CD8-positive, alpha-beta memory T cell (primary cell): ENCODE data around the gene HHAT. TPM values are rescaled to one million over a fixed set of nuclear protein-coding genes. Genes with fewer than 3 reads are reported as not detected.

Source experiments
- CTCF ChIA-PET: fragments of 350-600 bp; sonication (Branson Sonifier 250); formaldehyde crosslinking; loops from one replicate; lab custom pipeline; 2021; ENCODE audit warnings: antibody characterized with exemption; lab: Charles Lee
- POLR2A ChIA-PET: fragments of 350-600 bp; sonication (Branson Sonifier 250); formaldehyde crosslinking; loops from one replicate; lab custom pipeline; 2021; ENCODE audit warnings: antibody characterized with exemption; lab: Charles Lee
- DNase-seq, 5 donors: peaks; one replicate each; pipeline versions ENCODE4 v3.0.0 to v3.0.0-alpha.2; 2020 to 2022; ENCODE audit warnings: mixed read lengths in 1 of 5
- H3K27ac ChIP-seq: one replicate; pipeline ENCODE4 v1.7.0; 2013; ENCODE audit warnings: low read depth, mild to moderate bottlenecking, low read length, moderate library complexity
- H3K27me3 ChIP-seq: 2 replicates; pipeline ENCODE4 v1.7.0; 2013; ENCODE audit warnings: low read length, mild to moderate bottlenecking; ENCODE audit not compliant: insufficient read depth, poor library complexity, severe bottlenecking
- H3K36me3 ChIP-seq: 2 replicates; pipeline ENCODE4 v1.7.0; 2013; ENCODE audit warnings: mild to moderate bottlenecking, low read length, moderate library complexity; ENCODE audit not compliant: insufficient read depth
- H3K4me1 ChIP-seq: 2 replicates; pipeline ENCODE4 v1.7.0; 2013; ENCODE audit warnings: mild to moderate bottlenecking, low read length, moderate library complexity; ENCODE audit not compliant: insufficient read depth
- H3K4me3 ChIP-seq: 2 replicates; pipeline ENCODE4 v1.7.0; 2013; ENCODE audit warnings: mild to moderate bottlenecking, low read length
- H3K9me3 ChIP-seq: 2 replicates; pipeline ENCODE4 v1.7.0; 2013; ENCODE audit warnings: mild to moderate bottlenecking, low read length
- H3K27ac Mint-ChIP-seq, 8 donors: one replicate each; pipeline ENCODE4 v1.8.0; 2020 to 2021; ENCODE audit warnings: mixed read lengths in 8 of 8, mild to moderate bottlenecking in 6 of 8, inconsistent platforms in 3 of 8, moderate library complexity in 3 of 8
- H3K27me3 Mint-ChIP-seq, 2 donors: one replicate each; pipeline ENCODE4 v1.8.0; 2020 to 2021; ENCODE audit warnings: mixed read lengths in 2 of 2, mild to moderate bottlenecking in 1 of 2, moderate library complexity in 1 of 2
- H3K36me3 Mint-ChIP-seq, 3 donors: one replicate each; pipeline ENCODE4 v1.8.0; 2020 to 2021; ENCODE audit warnings: mixed read lengths in 3 of 3, inconsistent platforms in 1 of 3, mild to moderate bottlenecking in 1 of 3
- H3K4me1 Mint-ChIP-seq, 3 donors: one replicate each; pipeline ENCODE4 v1.8.0; 2020 to 2021; ENCODE audit warnings: mixed read lengths in 3 of 3, inconsistent platforms in 1 of 3, mild to moderate bottlenecking in 1 of 3
- H3K4me3 Mint-ChIP-seq, 7 donors: one replicate each; pipeline ENCODE4 v1.8.0; 2020 to 2021; ENCODE audit warnings: mixed read lengths in 7 of 7, mild to moderate bottlenecking in 6 of 7, moderate library complexity in 4 of 7, inconsistent platforms in 2 of 7
- H3K9me3 Mint-ChIP-seq, 5 donors: one replicate each; pipeline ENCODE4 v1.8.0; 2020 to 2022; ENCODE audit warnings: mixed read lengths in 5 of 5, mild to moderate bottlenecking in 3 of 5, moderate library complexity in 2 of 5, inconsistent platforms in 1 of 5
- polyA plus RNA-seq: library from polyadenylated mRNA; unstranded; fragments of 300-500 nt; fragmentation: Illumina TruSeq; gene quantifications from one replicate; pipeline ENCODE4 v1.2.3, GENCODE V29; 2021
- total RNA-seq, 2 experiments: library from RNA; stranded (reverse); gene quantifications; one replicate each; pipeline ENCODE4 v1.2.3, GENCODE V29; 2021

The HHAT gene
- total and polyA plus RNA-seq, 3 experiments from 2014 or later = 1.4 to 4.6 (median 2.1) TPM

DNA sequence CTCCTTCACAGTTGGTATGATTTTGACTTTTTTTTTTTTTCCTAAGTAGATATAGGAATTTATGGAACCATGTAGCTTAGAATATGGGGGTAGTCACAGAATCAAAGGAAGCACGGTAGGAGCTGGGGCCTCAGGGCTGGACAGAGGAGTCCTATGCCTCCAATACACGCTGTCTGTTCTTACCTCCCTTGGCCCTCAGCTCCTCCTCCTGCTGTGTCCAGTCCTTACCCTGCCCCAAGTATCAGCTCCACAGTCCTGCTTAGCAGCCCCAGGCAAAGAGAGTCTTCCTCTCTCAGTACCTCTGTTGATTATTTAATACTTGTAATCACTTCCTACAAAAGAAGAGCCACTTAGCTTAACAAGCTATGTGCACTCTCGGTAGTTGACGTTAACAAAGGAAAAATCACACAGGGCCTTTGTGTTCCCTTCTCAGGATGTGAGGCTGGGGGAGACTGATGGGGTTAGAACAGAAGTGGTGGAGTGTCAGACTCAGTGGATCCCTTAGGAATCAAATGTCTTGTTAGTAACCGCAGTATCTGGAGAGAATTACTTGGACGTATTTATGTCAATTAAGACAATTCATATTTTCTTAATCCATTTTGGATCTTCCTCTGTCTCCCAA lies 292.3 kb downstream of the HHAT start:
- no peaks in the 10 kb centered on the region for H3K27me3 Mint-ChIP-seq
- peak overlapping the region in 1 of 8 donors; percentile 75 for H3K27ac Mint-ChIP-seq
- no peaks in the 10 kb centered on the region for H3K9me3 Mint-ChIP-seq
- H3K4me1 Mint-ChIP-seq = no peaks in the 10 kb centered on the region
- ChIA-PET CTCF (no interaction called here), POLR2A (no interaction called here)
- Histone ChIP-seq H3K4me3 (no peak overlapping the region), H3K27me3 (no peaks in the 10 kb centered on the region), H3K27ac (no peak overlapping the region), H3K36me3 (no peaks in the 10 kb centered on the region), H3K4me1 (no peaks in the 10 kb centered on the region), H3K9me3 (no peaks in the 10 kb centered on the region)
- H3K4me3 Mint-ChIP-seq = no peak overlapping the region
- peaks cover 3 to 17% (median 14%) of the 10 kb centered on the region in 3 donors for H3K36me3 Mint-ChIP-seq
- DNase-seq = no peak

DNA sequence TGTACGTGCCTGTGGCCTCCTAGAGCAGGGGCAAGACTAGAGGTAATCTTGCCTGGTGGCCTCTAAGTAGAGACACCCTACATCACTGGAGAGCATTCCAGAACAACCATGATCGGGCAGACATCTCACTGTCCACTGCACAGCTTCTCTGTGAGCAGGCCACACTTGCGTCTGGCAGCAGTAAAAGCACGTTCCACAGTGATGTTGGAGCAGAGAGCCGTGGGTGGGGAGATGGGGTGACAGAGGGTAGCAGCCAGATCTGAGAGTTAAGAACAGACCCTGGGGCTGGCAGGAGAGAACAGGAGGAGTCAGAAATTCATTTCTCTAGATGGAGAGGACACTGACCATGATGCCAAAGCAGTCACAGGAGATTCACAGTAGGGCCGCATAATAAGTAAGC lies 293.0 kb downstream of the HHAT start:
- ChIA-PET POLR2A (no interaction called here), CTCF (no interaction called here)
- no peak overlapping the region for H3K4me3 Mint-ChIP-seq
- H3K9me3 Mint-ChIP-seq = no peaks in the 10 kb centered on the region
- no peak overlapping the region for H3K27ac ChIP-seq
- H3K4me1 ChIP-seq = no peaks in the 10 kb centered on the region
- H3K27me3 ChIP-seq = no peaks in the 10 kb centered on the region
- DNase-seq = no peak
- no peaks in the 10 kb centered on the region for H3K36me3 ChIP-seq
- no peak overlapping the region for H3K4me3 ChIP-seq
- H3K27ac Mint-ChIP-seq = no peak overlapping the region
- no peaks in the 10 kb centered on the region for H3K27me3 Mint-ChIP-seq
- no peaks in the 10 kb centered on the region for H3K9me3 ChIP-seq
- H3K36me3 Mint-ChIP-seq = peaks cover 3 to 17% (median 12%) of the 10 kb centered on the region in 3 donors
- H3K4me1 Mint-ChIP-seq = no peaks in the 10 kb centered on the region

DNA sequence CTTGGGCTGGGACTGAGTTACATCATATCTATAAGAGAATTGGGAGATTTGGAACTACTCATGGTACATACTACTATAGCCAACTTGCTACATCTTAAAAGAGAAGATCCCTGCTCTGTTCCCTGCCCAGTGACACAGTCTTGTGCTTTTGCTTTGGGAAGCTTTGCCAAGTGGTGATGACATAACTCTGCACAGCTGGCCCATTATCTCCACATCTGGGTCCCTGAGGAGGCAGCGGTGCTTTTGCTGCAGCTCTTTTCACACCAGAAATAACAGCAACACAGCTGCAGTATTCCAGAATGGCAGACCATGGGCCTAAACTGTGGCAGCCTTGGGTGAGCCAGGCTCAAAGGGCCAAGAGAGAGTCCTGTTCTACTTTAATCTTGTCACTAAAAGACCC lies 296.0 kb downstream of the HHAT start:
- Mint-ChIP-seq H3K36me3 (peaks cover 0 to 11% (median 8%) of the 10 kb centered on the region in 3 donors), H3K27me3 (no peaks in the 10 kb centered on the region)
- CTCF ChIA-PET = no interaction called here

DNA sequence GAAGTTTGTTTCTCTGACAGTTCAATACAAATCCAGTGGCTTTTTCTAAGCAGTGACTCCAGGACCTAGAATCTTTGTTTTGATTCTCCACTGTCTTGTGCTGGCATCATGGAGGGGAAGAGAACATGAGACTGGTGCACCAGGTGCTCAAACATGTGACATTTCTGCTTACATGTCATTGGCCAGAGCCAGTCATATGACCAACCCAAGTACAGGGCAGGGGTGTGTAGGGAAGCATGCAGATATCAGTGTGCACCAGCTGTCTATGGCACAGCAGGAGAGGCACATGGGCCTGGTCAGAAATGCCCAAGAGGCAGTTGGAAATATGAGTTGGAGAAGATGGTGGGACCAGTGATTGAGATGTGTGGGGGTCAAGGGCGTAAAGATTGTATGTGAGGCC lies 297.0 kb downstream of the HHAT start:
- Mint-ChIP-seq H3K27me3 (no peaks in the 10 kb centered on the region), H3K27ac (no peak overlapping the region), H3K36me3 (peaks cover 0 to 11% (median 11%) of the 10 kb centered on the region in 3 donors), H3K9me3 (no peaks in the 10 kb centered on the region), H3K4me1 (no peaks in the 10 kb centered on the region), H3K4me3 (no peak overlapping the region)
- H3K27me3 ChIP-seq = no peaks in the 10 kb centered on the region
- no peak overlapping the region for H3K4me3 ChIP-seq
- H3K36me3 ChIP-seq = no peaks in the 10 kb centered on the region
- H3K27ac ChIP-seq = no peak overlapping the region
- DNase-seq = no peak
- H3K9me3 ChIP-seq = no peaks in the 10 kb centered on the region
- H3K4me1 ChIP-seq = no peaks in the 10 kb centered on the region
- ChIA-PET CTCF (no interaction called here), POLR2A (no interaction called here)

More for the DNA sequence above, 296.0 kb downstream of the HHAT start:
- H3K4me3 Mint-ChIP-seq = no peak overlapping the region
- POLR2A ChIA-PET = no interaction called here
- no peaks in the 10 kb centered on the region for H3K36me3 ChIP-seq
- no peak for DNase-seq
- H3K27me3 ChIP-seq = no peaks in the 10 kb centered on the region
- no peak overlapping the region for H3K4me3 ChIP-seq
- H3K4me1 ChIP-seq = no peaks in the 10 kb centered on the region
- H3K9me3 ChIP-seq = no peaks in the 10 kb centered on the region
- no peaks in the 10 kb centered on the region for H3K9me3 Mint-ChIP-seq
- H3K4me1 Mint-ChIP-seq = no peaks in the 10 kb centered on the region
- H3K27ac Mint-ChIP-seq = no peak overlapping the region
- H3K27ac ChIP-seq = no peak overlapping the region

DNA sequence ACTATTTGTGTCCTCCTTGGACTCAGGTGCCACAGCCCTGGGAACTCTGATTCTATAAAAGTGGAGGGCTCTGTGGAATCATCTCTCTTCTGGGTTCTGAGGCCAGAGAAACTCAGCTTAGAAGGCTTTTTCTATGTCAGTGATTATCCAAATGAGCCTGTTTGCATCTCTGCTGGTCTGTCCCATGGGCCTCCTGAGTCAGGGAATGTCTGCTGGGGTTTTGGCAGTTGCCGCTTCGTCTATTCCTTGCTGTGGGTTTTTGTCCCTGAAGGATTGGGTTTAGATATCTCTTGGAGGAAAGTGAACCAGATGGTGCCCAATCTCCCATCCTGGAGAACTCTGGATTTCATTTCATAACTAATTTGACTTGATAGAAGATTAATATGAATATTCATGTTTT lies 297.6 kb downstream of the HHAT start:
- ChIA-PET POLR2A (no interaction called here), CTCF (no interaction called here)
- no peaks in the 10 kb centered on the region for H3K4me1 ChIP-seq
- no peaks in the 10 kb centered on the region for H3K9me3 Mint-ChIP-seq
- H3K27me3 Mint-ChIP-seq = no peaks in the 10 kb centered on the region
- peak overlapping the region in 1 of 8 donors; percentile 14 for H3K27ac Mint-ChIP-seq
- no peaks in the 10 kb centered on the region for H3K27me3 ChIP-seq
- H3K4me3 Mint-ChIP-seq = no peak overlapping the region
- no peak overlapping the region for H3K27ac ChIP-seq
- no peak for DNase-seq
- no peaks in the 10 kb centered on the region for H3K9me3 ChIP-seq
- no peaks in the 10 kb centered on the region for H3K4me1 Mint-ChIP-seq
- H3K4me3 ChIP-seq = no peak overlapping the region
- peaks cover under 1 to 15% (median 11%) of the 10 kb centered on the region in 3 donors for H3K36me3 Mint-ChIP-seq
- no peaks in the 10 kb centered on the region for H3K36me3 ChIP-seq

DNA sequence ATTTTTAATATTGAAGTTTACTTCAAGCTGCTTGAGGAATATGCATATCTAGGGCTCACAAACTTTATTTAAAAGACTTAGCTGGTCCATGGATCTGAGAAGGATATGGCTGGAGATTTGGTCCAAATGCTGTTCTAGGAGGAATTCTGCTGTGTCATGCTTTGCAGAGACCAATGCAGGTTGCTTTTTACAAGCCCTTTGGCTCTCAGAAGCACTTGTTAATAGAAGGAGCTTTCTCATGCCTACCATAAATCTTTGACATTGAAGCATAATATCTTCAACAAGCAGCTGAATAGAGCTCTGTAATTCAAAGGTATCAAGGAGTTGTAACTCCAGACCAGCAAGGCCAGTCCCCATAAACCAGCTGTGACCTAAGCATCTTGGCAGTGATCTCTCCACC lies 299.1 kb downstream of the HHAT start:
- no peak for DNase-seq
- Mint-ChIP-seq H3K36me3 (peaks cover 2 to 19% (median 11%) of the 10 kb centered on the region in 3 donors), H3K4me3 (no peak overlapping the region), H3K27ac (peak overlapping the region in 1 of 8 donors; percentile 80), H3K27me3 (no peaks in the 10 kb centered on the region), H3K4me1 (no peaks in the 10 kb centered on the region), H3K9me3 (no peaks in the 10 kb centered on the region)
- CTCF ChIA-PET = no interaction called here
- no peaks in the 10 kb centered on the region for H3K36me3 ChIP-seq
- no peaks in the 10 kb centered on the region for H3K4me1 ChIP-seq
- POLR2A ChIA-PET = no interaction called here
- no peaks in the 10 kb centered on the region for H3K9me3 ChIP-seq
- H3K27ac ChIP-seq = no peak overlapping the region
- no peaks in the 10 kb centered on the region for H3K27me3 ChIP-seq
- no peak overlapping the region for H3K4me3 ChIP-seq

DNA sequence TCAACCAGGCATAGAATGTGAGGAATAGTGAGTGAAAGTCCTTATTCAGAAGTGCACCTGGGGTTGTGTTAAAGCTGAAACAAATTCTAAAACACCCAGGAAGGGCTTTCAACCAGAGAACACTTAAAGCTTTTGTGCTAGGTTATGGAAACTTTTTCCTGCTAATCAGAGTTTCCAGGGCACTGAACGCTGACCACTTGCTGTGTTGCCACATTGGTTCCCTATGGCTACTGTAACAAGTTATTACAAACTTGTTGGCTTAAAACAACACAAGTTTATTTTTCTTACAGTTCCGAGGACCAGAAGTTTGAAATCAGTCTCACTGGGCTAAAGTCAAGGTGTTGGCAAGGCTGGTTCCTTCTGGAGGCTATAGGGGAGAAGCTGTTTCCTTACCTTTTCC lies 300.6 kb downstream of the HHAT start:
- POLR2A ChIA-PET = no interaction called here
- peaks cover 2 to 14% (median 6%) of the 10 kb centered on the region in 3 donors for H3K36me3 Mint-ChIP-seq
- H3K27ac Mint-ChIP-seq = no peak overlapping the region
- H3K27me3 ChIP-seq = no peaks in the 10 kb centered on the region
- no peaks in the 10 kb centered on the region for H3K4me1 ChIP-seq
- no peak overlapping the region for H3K4me3 ChIP-seq
- no peak overlapping the region for H3K4me3 Mint-ChIP-seq
- no peaks in the 10 kb centered on the region for H3K9me3 ChIP-seq
- no peaks in the 10 kb centered on the region for H3K36me3 ChIP-seq
- H3K27ac ChIP-seq = no peak overlapping the region
- no peaks in the 10 kb centered on the region for H3K27me3 Mint-ChIP-seq
- CTCF ChIA-PET = no interaction called here
- no peak for DNase-seq
- no peaks in the 10 kb centered on the region for H3K4me1 Mint-ChIP-seq
- no peaks in the 10 kb centered on the region for H3K9me3 Mint-ChIP-seq

DNA sequence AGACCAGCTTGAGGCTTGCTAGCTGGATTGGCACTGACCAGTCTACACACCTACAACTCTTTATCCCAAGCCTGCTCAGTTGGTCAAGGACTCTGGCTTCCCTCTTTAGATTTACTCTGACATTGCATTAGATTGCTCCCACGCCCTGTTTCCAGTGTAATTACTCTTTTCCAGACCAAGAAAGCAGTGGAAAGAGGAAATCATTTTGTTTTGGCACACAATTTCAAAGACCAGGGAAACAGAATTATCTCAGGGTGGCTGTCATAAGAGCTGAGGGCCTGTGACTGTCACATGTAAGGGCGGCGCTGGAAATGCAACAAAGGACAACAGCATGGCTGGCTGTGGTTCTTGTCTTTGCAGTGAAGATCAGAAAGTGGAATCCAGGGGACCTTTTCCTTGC lies 302.7 kb downstream of the HHAT start:
- H3K27me3 Mint-ChIP-seq = no peaks in the 10 kb centered on the region
- ChIA-PET POLR2A (no interaction called here), CTCF (no interaction called here)
- Histone ChIP-seq H3K27me3 (no peaks in the 10 kb centered on the region), H3K9me3 (no peaks in the 10 kb centered on the region), H3K4me3 (no peak overlapping the region), H3K4me1 (no peaks in the 10 kb centered on the region), H3K36me3 (no peaks in the 10 kb centered on the region), H3K27ac (no peak overlapping the region)
- peak overlapping the region in 1 of 8 donors; percentile 48 for H3K27ac Mint-ChIP-seq
- peaks cover 0 to 2% (median 0%) of the 10 kb centered on the region in 5 donors for H3K9me3 Mint-ChIP-seq
- DNase-seq = no peak
- H3K4me1 Mint-ChIP-seq = no peaks in the 10 kb centered on the region
- H3K4me3 Mint-ChIP-seq = no peak overlapping the region
- H3K36me3 Mint-ChIP-seq = peaks cover 0 to 14% (median 2%) of the 10 kb centered on the region in 3 donors
